HepG2 (cell line): Measurements from ENCODE around the gene TFE3. TPM values are rescaled to one million over a fixed set of nuclear protein-coding genes. Genes with fewer than 3 reads are reported as not detected.

Experiments
- CBFB ChIP-seq: sonication (generic); formaldehyde crosslinking; IDR thresholded peaks from 2 replicates; pipeline ENCODE4 v1.4.0; 2020; ENCODE audit warnings: missing genetic modification reagents
- CREM ChIP-seq, 2 experiments: sonication (generic) in 1 of 2; formaldehyde crosslinking in 1 of 2; IDR thresholded peaks; 2 replicates each; pipeline versions ENCODE4 v1.4.0 to v1.6.1; 2016 to 2020; ENCODE audit warnings: antibody characterized with exemption in 1 of 2, mild to moderate bottlenecking in 1 of 2, missing genetic modification reagents in 1 of 2
- DZIP1 ChIP-seq: sonication (generic); formaldehyde crosslinking; IDR thresholded peaks from 2 replicates; pipeline ENCODE4 v1.5.0; 2020; ENCODE audit warnings: mild to moderate bottlenecking, missing genetic modification reagents
- ELK4 ChIP-seq: sonication (generic); formaldehyde crosslinking; IDR thresholded peaks from 2 replicates; pipeline ENCODE4 v1.9.0; 2021; ENCODE audit warnings: missing genetic modification reagents, borderline replicate concordance
- NR3C1 ChIP-seq: sonication (generic); formaldehyde crosslinking; IDR thresholded peaks from 2 replicates; pipeline ENCODE4 v1.4.0; 2020; ENCODE audit warnings: missing genetic modification reagents
- PHF8 ChIP-seq: sonication (generic); formaldehyde crosslinking; IDR thresholded peaks from 2 replicates; pipeline ENCODE4 v1.5.0; 2020; ENCODE audit warnings: missing genetic modification reagents
- PLSCR1 ChIP-seq: sonication (generic); formaldehyde crosslinking; IDR thresholded peaks from 2 replicates; pipeline ENCODE4 v1.5.0; 2020; ENCODE audit warnings: missing genetic modification reagents, mild to moderate bottlenecking, borderline replicate concordance
- RELA ChIP-seq: sonication (generic); formaldehyde crosslinking; IDR thresholded peaks from 2 replicates; pipeline ENCODE4 v1.4.0; 2020; ENCODE audit warnings: missing genetic modification reagents
- SATB2 ChIP-seq: sonication (generic); formaldehyde crosslinking; IDR thresholded peaks from 2 replicates; pipeline ENCODE4 v1.5.0; 2020; ENCODE audit warnings: missing genetic modification reagents
- SCMH1 ChIP-seq: sonication (generic); formaldehyde crosslinking; IDR thresholded peaks from 2 replicates; pipeline ENCODE4 v1.9.0; 2021; ENCODE audit warnings: missing genetic modification reagents, mild to moderate bottlenecking, borderline replicate concordance
- TFDP2 ChIP-seq: sonication (generic); formaldehyde crosslinking; IDR thresholded peaks from 2 replicates; pipeline ENCODE4 v1.4.0; 2020; ENCODE audit warnings: missing genetic modification reagents
- THYN1 ChIP-seq: sonication (generic); formaldehyde crosslinking; IDR thresholded peaks from 2 replicates; pipeline ENCODE4 v1.8.1; 2023; ENCODE audit warnings: low read depth, mild to moderate bottlenecking, moderate library complexity, missing genetic modification reagents, borderline replicate concordance
- YEATS4 ChIP-seq: sonication (generic); formaldehyde crosslinking; IDR thresholded peaks from 2 replicates; pipeline ENCODE4 v1.4.0; 2020; ENCODE audit warnings: missing genetic modification reagents, borderline replicate concordance
- ZNF333 ChIP-seq: sonication (generic); formaldehyde crosslinking; IDR thresholded peaks from 2 replicates; pipeline ENCODE4 v1.4.0; 2020; ENCODE audit warnings: mild to moderate bottlenecking, missing genetic modification reagents, borderline replicate concordance
- ZNF510 ChIP-seq: sonication (generic); formaldehyde crosslinking; IDR thresholded peaks from 2 replicates; pipeline ENCODE4 v1.4.0; 2020; ENCODE audit warnings: low read depth, mild to moderate bottlenecking, missing genetic modification reagents
- ZNF639 ChIP-seq: conservative IDR thresholded peaks from 2 replicates; pipeline ENCODE4 v1.6.1; 2018; ENCODE audit warnings: missing genetic modification reagents
- ZNF773 ChIP-seq: sonication (generic); formaldehyde crosslinking; IDR thresholded peaks from 2 replicates; pipeline ENCODE4 v1.4.0; 2020; ENCODE audit warnings: missing genetic modification reagents, borderline replicate concordance
- ZNF781 ChIP-seq: sonication (generic); formaldehyde crosslinking; IDR thresholded peaks from 2 replicates; pipeline ENCODE4 v1.5.1; 2020; ENCODE audit warnings: borderline replicate concordance, mild to moderate bottlenecking, missing genetic modification reagents; ENCODE audit errors: not compliant biosample characterization
- polyA plus RNA-seq, 8 experiments: library from polyadenylated mRNA; depleted of rRNA in 3 of 8; stranded (reverse) in 7 of 8; unstranded in 1 of 8; fragments of >200 nt; fragmentation: Illumina TruSeq in 4 of 8; extraction: Trizol in 4 of 8; gene quantifications; 2 replicates each; pipeline versions ENCODE4 v1.2.1 to v1.2.3, GENCODE V29; 2011 to 2016; ENCODE audit warnings: low read depth in 4 of 8, missing spikeins in 1 of 8, mixed read lengths in 1 of 8; ENCODE audit not compliant: insufficient read depth in 1 of 8
- total RNA-seq, 5 experiments: library from RNA; depleted of rRNA; stranded (reverse); fragments of >200 nt; fragmentation: Illumina TruSeq; extraction: Trizol; gene quantifications; 2 replicates each; pipeline ENCODE4 v1.2.3, GENCODE V29; 2016; ENCODE audit warnings: low read depth in 1 of 5
- TF ChIP-seq, protein P1 (sequence below): sonication (generic); formaldehyde crosslinking; IDR thresholded peaks from 2 replicates; pipeline ENCODE4 v1.9.0; 2022; ENCODE audit warnings: missing genetic modification reagents, mild to moderate bottlenecking, borderline replicate concordance

TFE3 gene
- total and polyA plus RNA-seq, 2 of the 13 experiments (the other 11 are each of a cell fraction or from before 2014, with no cell fraction given), result 8.3 to 12.3 TPM

- TF ChIP-seq ELK4 (no peak), ZNF639 (no peak), PLSCR1 (CRISPR knock-in tag) (no peak), NR3C1 (CRISPR knock-in tag) (no peak), SCMH1 (CRISPR knock-in tag) (no peak), ZNF781 (CRISPR knock-in tag) (no peak), SATB2 (CRISPR knock-in tag) (no peak), TFDP2 (CRISPR knock-in tag) (peak; percentile 65), CBFB (CRISPR knock-in tag) (no peak), THYN1 (CRISPR knock-in tag) (no peak), ZNF333 (CRISPR knock-in tag) (no peak), CREM (IDR thresholded peaks at IDR 0.05) (no peak), CREM (CRISPR knock-in tag; IDR thresholded peaks at IDR 0.05) (no peak), DZIP1 (no peak), RELA (CRISPR knock-in tag) (no peak), ZNF510 (no peak), YEATS4 (CRISPR knock-in tag) (no peak), ZNF773 (CRISPR knock-in tag) (no peak), PHF8 (CRISPR knock-in tag) (no peak; the same call in 1 of the 2 replicates)
- TF ChIP-seq, protein P1, sequence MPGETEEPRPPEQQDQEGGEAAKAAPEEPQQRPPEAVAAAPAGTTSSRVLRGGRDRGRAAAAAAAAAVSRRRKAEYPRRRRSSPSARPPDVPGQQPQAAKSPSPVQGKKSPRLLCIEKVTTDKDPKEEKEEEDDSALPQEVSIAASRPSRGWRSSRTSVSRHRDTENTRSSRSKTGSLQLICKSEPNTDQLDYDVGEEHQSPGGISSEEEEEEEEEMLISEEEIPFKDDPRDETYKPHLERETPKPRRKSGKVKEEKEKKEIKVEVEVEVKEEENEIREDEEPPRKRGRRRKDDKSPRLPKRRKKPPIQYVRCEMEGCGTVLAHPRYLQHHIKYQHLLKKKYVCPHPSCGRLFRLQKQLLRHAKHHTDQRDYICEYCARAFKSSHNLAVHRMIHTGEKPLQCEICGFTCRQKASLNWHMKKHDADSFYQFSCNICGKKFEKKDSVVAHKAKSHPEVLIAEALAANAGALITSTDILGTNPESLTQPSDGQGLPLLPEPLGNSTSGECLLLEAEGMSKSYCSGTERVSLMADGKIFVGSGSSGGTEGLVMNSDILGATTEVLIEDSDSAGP (CRISPR knock-in tag), result peak; percentile 40; the same call in 1 of the 2 replicates
These were observed 10.3 kb upstream of the TFE3 start (continued) for GRCh38 chrX:49053223-49054072.
